DOHH2 (cell line): ENCODE measurements around the gene PTGFRN.

ENCODE experiments used
- EZH2phosphoT487 ChIP-seq: fragments of 200-600 bp; sonication (generic); IDR thresholded peaks from 2 replicates; pipeline ENCODE4 v1.6.1; 2017; ENCODE audit warnings: borderline replicate concordance, mild to moderate bottlenecking, antibody characterized with exemption, low read length, moderate library complexity, mixed read lengths
- TF ChIP-seq, protein P1 (sequence below): fragments of 200-600 bp; sonication (generic); IDR thresholded peaks from one replicate; pipeline ENCODE4 v1.5.1; 2014; ENCODE audit warnings: antibody characterized with exemption, mild to moderate bottlenecking, low read depth, low read length; ENCODE audit not compliant: poor library complexity, severe bottlenecking

DNA sequence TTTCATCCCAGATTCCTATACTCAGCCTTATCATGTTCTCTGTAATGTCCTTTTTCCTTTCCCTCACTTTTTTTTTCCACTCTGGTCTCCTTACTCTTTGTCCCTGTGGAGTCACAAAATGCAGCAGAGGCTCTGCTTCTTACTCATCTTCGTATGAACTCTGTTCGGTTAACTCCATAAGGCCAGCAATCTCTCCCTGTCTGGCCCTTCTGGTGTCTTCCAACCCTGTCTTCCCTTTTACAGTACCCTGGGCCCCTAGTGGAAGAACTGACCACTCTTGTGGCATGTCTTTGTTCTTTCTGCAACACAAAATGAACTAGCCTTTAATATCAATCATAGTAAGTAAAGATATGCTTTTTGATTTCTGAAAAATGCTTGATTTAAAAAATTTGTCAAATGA, 98.9 kb downstream of the PTGFRN start:
- TF ChIP-seq, protein P1, sequence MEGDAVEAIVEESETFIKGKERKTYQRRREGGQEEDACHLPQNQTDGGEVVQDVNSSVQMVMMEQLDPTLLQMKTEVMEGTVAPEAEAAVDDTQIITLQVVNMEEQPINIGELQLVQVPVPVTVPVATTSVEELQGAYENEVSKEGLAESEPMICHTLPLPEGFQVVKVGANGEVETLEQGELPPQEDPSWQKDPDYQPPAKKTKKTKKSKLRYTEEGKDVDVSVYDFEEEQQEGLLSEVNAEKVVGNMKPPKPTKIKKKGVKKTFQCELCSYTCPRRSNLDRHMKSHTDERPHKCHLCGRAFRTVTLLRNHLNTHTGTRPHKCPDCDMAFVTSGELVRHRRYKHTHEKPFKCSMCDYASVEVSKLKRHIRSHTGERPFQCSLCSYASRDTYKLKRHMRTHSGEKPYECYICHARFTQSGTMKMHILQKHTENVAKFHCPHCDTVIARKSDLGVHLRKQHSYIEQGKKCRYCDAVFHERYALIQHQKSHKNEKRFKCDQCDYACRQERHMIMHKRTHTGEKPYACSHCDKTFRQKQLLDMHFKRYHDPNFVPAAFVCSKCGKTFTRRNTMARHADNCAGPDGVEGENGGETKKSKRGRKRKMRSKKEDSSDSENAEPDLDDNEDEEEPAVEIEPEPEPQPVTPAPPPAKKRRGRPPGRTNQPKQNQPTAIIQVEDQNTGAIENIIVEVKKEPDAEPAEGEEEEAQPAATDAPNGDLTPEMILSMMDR = no peak
- TF ChIP-seq EZH2phosphoT487 = no peak
